Posterior vena cava (tissue), 2 donors: ENCODE results near the gene GJC2. TPM values are rescaled to one million over a fixed set of nuclear protein-coding genes. Genes with fewer than 3 reads are reported as not detected.
A peak's percentile ranks its signal among the peaks of the same experiment; 100 is the strongest.

Experiments
- DNase-seq: peaks from one replicate; pipeline ENCODE4 v3.0.0-alpha.2; 2020; ENCODE audit warnings: low spot score
- intact Hi-C, 2 donors: fragments of 100-400 bp; cut with DNase I; formaldehyde crosslinking; loops; one replicate each; pipeline versions ENCODE4 v1.14.1 to v1.14.2; 2022 to 2023
- long read RNA-seq, 2 donors: library from polyadenylated mRNA; unstranded; transcript quantifications; one replicate each; pipeline ENCODE4 v2.0.0, GENCODE V29; 2020 to 2021
- total RNA-seq, 2 donors: library from RNA; stranded (reverse); fragmentation: NEBNext Ultra II Directional; extraction: Animal tissue kit (Norgen Biotek cat#: 25700); gene quantifications; one replicate each; pipeline ENCODE4 v1.2.1, GENCODE V29; 2021
- donor health status: DM: yes; HTN: yes; CAD: no.
- donor health status: DM: yes; HTN: yes; CAD: no.

The GJC2 gene
- total RNA-seq = 1 to 10 TPM; 6.9 to 8.2 TPM
- long read RNA-seq, donor 1, partial matches to known transcripts = 4 of 4 reads
- long read RNA-seq, donor 1, other reads (novel, unspliced or antisense) = 0 of 4 reads
- long read RNA-seq, donor 2, partial matches to known transcripts = 0 of 3 reads
- long read RNA-seq, donor 2, other reads (novel, unspliced or antisense) = 3 of 3 reads

DNA sequence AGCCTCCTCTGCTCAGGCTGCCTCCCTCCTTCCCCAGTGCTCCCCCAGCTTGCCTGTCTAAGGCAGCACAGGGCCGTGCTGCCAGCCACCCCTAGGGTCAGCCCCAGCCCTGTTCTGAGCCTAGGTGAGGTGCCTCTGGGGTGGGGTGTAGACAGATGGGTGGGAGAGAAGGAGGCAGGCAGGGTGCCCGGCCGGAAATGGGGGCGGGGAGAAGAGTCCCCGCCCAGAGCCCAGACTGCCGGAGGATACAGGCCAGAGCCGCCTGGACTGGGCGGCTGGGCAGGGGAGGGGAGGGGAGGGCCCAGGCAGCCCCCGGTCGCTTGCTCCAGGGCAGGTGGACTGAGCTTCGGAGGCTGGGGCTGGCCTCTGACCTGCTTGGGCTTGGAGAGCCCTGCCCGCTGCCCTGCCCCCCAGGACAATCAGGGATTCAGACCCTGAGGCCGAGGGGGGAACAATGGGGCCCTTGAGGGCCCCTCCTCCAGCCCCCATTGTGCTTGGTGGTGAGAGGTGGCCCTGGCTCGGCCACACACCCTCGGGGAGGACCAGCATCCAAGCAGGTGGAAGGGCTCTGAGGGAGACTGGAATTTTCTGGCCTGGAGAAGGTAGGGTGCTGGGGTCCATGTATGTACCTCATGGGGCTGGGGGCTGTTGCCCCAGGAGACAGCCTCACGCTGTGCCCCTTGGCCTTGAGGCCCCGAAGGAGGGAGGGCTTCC, at the start of gene GJC2:
Gene GJC2 (plus strand): TSS at position 525 of the 714 bp plus-strand sequence. CDS start 7,829 bp downstream, outside the sequence.
- peak; percentile 72 for DNase-seq
- intact Hi-C loops = no loop called here

DNA sequence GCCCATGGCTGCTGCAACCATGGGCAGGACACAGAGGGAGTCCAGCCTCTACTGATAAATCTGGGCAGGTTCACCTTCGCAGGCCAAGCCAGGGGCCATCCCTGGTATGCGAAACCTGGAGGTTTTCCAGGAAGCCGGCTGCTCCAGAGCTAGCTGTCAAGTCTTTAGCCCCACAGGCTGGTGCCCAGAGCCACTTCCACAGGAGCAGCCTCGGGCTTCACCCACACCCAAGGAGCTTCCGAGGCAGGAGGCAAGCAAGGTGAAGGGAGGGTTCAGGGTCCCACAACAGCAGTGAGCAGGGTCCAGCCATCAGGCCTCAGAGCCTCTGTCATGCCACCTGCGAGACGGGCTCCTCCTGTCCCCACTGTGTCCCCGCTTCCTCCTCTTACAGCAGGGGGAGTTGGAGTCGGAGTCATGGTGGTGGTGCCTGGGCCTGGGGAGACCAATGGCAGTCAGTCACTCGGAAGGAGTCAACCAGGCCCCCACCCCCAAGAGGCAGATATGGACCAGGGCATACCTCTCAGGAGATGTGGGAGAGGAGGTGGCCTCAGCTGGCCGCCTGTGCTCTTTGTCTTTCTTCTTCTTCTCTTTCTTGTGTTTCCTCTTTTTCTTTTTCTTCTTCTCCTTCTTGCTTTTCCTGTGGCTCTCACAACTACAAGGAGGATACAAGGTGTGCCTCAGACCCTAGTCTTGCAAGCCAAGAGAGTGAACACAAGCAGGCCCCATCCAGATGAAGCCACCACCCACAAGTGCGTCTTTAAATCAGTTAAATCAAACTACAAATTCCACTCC, 48.7 kb upstream of the GJC2 start:
- intact Hi-C loops = no loop called here
- DNase-seq = peak; percentile 78

DNA sequence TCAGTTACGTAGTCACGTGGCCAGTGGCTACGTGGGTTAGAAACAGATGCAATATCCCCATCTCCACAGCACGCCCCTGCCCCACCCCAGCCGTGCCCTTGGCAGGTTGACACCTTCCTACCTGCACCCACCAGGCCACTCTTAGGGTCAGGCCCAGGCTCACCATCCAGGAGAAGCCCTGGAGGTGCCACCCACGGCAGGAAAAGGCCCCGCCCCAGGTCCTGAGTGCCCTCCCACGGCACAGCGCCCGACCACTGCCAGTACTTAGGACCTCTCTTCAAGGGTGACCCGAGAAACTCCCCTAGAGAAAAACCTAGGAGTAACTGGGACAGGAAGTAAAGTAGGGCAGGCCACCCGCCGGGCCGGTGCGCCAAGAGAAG, 48.1 kb upstream of the GJC2 start:
- intact Hi-C loops = no loop called here

DNA sequence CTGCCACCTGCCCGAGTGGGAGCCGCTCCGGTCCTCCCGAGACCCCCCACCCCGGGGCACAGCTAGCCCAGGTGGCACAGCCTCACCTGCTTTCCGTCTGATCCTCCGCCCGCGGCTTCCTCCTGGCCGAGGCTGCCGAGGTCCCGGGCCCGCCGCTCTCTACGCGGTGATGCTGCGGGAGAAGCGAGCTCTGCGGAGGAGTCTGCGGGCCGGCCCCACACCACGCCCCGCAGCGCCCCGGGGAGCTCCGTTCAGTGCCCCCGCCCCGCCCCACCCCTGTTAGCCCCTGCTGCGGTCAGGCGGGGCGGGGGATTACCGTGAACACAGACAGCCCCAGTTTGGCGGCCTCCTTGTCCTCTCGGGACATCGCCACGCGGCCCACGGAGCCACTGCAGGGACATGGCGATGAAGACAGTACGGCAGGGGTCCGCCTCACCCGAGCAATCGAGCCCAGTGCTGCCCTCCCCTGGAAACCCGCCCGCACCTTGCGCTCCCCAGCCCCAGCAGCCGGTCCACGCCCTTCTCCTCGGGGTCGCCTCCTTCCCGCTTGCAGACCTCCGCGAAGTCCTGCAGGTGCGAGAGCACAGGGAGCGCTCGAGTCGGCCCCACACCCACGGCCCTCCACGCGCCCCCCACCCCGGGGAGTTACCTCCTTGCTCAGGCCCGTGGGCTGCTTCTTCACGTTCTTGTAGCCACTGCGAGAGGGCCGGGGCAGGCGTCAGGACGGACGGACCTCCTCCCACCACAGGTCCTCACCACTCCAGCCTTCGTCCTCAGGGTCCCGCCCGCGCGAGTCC, 47.5 kb upstream of the GJC2 start:
- peak; percentile 84 for DNase-seq
- intact Hi-C loops = no loop called here

More for the DNA sequence above, 48.1 kb upstream of the GJC2 start:
- DNase-seq = no peak

DNA sequence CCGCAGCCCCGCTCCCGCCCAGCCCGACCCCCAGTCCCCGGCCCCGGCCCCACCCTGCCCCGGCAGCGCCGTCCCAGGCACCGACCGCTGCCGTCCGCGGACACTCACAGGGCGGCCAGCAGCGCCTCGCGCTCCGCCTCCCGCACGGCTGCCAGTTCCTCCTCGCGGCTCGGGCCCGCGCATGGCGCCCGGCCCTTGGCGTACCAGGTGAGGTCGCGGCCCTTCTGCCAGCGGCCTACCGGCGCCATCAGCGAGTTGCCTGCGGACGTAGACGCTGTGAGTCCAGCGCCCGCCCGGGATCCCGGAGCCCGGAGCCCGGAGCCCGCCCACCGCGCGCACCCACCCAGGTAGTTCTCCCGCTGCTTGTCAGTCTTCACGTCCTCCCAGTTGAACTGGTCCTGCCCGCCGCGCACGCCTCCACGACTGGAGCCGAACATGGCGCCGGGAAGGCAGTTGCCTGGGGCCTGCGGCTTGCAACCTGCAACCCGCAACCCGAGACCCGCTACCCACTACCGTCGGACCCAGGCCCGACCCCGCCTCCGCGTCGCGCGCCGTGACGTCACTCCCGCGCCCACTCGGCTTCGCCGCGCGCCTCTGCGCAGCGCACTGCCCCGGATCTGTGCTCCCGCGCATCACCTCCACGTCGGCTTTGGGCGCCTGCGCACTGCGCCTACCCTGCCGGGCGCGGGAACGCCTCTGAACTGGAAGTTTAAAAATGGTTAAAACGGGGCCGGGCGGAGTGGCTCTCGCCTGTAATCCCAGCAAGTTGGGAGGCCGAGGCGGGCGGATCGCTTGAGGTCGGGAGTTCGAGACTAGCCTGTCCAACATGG, 46.7 kb upstream of the GJC2 start, which contains the start of gene C1orf35:
Gene C1orf35 (minus strand): TSS at position 535 of the 830 bp plus-strand sequence. CDS start 98 bp downstream, at position 437.
- DNase-seq = peak; percentile 98
- intact Hi-C loops = no loop called here

DNA sequence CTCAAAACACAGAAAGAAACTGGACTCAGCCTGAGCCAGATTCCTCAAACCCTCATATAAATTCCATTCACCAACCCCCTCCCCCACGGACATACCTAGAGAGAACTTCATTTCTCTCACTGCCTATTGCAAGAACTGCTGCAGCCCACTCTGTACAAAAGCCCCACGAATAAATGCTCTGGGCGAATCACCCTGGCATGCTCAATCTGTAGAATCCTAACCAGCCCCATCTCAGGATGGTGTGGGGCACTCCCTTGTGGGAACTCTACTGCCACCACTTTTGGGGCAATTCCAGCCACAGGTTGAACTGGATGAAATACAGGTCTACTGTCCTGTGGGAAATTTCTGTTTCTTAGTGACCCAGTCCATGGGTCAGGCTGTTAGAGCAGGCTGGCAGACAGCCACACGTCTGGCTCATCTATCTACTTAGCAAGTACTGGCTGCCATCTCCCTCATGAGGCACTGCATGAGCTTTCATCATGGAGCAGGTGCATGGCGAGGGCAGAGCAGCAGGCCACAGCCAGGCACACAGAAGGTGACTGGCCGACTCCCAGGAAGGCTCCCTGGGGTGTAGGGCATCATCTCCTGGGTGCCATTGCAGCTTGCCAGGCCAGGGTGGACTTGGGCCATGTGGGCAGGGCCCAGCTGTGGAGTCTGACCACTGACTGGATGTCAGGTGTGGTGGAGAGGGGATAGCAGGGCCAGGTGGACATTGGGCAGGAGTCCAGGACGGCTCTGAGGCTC, 45.0 kb upstream of the GJC2 start:
- intact Hi-C loops = no loop called here
- no peak for DNase-seq

DNA sequence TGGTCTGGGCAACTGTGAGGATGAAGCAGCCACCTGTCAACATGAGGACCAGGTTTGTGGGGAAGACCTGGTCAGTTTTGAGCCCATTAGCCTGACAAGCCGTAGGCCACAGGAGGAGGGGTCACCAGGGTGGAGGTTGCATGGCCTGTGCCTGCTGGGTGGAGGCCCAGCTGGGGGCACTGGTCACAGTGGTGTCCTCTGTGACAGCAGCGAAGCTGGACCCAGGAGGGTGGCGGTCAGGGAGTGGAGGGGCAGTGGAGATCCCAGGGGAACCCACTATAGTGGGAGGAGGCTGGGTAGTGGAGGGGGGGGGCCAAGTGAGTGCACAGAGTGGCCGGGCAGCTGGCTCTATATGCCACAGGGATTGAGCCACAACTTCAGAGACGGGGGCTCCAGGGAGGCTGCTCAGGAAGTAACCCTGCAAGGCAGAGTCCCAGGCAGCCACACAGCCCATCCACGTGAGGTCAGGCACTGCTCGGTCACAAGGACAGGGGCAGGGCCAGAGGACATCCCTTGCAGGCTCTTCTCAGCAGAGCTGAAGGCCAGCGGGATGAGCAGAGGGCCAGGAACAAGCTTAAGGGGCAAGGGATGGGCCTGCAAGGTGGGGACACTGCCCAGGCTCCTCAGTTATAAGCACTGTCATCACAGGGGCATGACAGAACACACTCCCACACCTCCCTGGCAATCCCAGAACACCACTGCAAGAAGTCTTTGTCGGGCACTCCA, 44.3 kb upstream of the GJC2 start:
- peak; percentile 80 for DNase-seq
- intact Hi-C loops = no loop called here

DNA sequence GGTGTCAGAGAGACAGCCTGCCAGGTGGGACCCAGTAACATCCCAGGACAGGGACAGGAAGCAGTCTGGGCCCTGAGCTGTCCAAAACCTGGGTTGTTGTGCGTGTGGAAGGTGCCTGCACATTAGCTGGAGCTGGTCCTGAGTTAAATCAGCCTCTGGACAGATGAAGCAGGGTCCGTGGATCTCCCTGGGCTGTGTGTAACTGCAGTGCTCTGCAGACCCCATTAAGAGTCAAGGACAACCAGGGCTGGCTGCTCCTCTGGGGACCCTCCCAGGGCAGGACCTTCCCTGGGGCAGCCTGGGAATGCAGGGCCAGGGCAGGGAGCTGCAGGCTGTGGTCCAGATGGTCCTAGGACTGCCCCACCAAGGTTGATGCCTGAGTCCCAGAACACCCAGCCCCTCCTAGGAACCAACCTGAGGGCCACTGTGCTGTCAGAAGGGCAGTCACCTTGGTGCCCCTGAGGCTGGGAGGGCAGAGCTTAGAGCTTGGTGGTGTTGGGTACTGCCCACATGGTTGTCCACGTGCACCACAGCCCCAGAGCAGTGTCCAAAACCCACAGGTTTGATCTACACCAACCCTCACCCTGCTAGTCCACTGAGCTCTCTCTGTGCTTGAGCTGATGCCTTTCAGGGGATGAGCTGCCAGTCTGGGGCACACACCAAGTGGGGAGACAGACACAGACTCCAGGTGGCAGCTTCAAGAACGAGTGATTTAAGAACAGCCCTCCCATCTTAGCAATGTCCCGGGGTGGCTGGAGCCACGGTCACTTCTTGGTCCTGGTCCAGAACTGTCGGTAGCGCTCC, 43.5 kb upstream of the GJC2 start:
- intact Hi-C loops = no loop called here
- peak; percentile 66 for DNase-seq

DNA sequence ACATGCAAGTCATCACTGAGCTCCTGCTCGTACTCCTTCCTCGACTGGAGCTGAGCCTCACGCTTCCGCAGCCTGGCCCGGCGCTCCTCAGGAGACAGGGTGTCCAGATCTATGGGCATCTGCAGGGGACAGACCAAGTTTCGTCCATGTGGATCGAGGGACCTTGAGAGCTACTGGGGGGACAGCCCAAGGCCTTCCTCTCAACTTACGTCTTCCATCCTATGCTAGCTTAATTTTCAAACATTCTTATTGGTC, 43.0 kb upstream of the GJC2 start:
- DNase-seq = no peak
- intact Hi-C loops = no loop called here

DNA sequence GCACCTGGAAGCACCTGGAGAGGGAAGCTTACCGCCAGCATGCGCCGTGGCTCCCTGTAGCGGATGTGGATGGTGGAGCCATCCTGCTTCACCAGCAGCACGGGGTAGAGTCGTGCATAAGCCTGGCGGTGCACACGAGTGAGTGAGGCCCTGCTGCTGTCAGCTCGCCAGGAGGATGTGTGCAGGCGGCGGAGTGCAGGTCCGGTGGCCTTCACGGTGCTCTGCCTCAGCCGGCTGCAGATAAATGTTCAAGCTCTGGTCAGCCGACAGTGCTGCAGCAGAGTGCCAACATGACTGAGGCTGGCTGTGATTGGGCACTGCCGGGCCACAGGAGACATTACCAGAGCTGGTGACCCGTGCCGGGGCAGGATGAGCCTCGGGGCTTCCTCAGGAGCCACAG, 42.1 kb upstream of the GJC2 start:
- intact Hi-C loops = no loop called here
- no peak for DNase-seq

DNA sequence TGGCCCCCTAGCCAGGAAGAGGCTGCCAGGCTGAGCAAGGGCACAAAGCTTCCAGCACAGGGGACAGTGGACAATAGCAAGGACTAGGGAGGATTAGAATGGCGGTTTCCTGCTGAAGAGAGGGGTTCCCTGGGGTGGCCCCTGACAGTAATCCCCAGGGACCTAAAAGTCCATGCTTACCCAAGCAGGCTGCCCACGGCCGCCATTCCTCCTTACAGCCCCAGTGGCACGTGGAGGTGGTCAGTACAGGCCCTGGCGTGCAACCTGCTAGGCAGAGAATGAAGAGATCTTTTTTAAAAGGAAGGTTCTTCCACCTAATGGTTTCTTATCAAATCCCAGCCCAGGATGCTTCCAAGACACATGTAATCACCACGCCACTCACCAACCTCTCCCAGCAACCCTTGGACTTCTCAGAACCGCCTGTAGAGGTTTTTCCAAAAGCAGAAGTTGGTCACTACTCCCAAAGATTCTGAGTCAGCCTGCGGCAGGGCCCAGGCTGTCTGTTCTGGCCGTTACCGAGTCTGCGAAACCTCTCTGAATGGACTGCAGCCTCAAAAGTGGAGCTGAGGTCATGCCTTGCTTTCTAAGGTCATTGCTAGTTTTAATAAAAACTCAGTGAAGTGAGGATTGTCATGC, 41.6 kb upstream of the GJC2 start:
- intact Hi-C loops = no loop called here
- DNase-seq = no peak

DNA sequence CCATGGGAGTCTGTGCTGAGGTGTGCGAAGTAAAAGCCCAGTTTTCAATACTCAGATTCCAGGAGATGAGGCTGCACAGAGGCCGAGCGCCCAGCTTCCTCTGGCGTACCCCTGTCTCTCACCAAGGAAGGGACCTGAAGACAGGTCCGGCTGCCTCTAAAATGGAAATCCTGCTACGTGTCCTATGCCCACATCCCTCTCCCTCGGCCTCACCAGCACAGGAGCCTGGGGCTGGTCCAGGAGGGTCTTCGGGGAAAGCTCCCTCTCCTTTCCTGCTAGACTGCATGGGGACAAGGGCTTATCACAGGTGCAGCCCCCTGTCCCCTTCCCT, 41.0 kb upstream of the GJC2 start:
- no peak for DNase-seq
- intact Hi-C loops = no loop called here

DNA sequence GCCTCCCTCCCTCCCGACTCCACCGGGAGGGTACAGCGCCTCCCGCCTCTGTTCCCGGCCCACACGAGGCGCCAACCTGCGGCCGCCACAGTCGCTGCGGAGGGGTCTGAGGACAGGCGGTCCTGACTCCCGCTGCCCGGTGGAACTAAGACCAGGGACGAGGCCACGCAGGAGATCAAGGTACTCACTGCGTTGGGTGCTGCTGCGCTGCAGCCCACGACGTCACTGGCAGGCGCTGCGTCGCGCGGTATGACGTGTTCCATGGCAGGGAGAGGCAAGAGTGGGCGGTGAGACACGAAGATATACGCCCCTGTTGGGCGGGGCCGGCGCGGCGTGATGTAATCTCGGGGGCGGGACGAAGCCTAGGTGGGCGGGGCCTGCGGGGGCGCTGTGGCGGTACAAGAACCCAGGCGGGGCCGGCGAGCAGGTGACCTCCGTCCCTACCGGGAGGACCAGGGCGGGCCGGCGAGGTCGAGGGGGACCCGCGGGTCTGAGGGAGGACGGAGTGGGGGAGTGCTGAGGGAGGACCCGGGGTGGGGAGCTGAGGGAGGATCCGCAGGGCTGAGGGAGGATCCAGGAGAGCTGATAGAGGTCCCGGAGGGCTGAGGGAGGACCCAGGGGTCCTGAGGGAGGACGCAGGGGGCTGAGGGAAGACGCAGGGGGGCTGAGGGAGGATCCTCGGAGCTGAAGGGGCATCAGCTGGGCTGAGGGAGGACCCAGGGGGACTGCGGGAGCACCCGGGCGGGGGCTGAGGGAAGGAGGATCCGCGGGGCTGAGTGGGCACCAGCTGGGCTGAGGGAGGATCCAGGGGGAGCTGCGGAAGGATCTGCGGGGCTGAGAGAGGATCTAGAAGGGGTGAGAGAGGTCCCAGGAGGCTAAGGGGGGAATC, 40.4 kb upstream of the GJC2 start, which contains the start of gene MRPL55:
Gene MRPL55 (minus strand): TSS at position 227 of the 889 bp plus-strand sequence. CDS start 1,039 bp downstream, outside the sequence.
- peak; percentile 99 for DNase-seq
- intact Hi-C loops = no loop called here

DNA sequence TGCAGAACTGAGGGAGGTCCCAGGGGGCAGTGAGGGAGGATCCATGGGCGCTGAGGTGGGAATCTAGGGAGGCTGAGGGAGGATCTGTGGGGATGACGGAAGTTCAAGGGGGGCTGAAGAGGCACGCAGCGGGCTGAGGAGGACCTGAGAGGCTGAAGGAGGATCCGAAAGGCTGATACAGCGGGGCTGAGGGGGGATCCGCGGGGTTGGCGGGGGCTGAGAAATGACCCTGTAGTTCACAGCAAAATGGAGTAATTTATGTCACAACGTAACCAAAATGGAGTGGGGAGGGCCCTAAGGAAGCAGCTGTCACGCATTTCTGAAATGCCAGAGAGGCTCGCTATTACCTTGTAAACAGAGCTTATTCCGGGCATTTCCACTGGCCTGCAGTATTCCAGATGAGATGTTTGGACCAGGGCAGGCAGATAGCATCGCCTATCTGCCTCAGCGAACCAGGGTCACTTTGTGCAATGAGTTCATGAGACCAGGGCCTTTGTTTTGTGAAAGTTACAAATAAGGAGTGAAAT, 39.7 kb upstream of the GJC2 start:
- intact Hi-C loops = no loop called here
- DNase-seq = no peak

DNA sequence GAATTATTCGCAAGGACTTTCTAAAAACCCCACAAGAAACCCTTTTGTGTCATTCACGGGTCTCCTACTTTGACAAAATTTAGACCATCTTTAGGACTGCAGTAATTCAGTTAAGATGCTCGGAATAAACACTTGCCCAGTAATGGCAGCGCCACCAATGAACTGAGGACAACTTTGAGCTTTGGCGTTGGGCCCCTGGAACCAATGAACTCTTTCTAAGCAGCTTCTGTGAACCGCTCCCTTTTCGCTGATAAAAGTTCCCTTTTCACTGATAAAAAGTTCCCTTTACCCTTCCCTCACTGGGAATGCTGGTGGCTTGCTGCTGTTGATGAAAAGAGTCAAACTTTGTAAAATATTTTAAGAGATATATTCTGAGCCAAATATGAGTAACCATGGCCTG, 39.2 kb upstream of the GJC2 start:
- DNase-seq = no peak
- intact Hi-C loops = no loop called here
